Astrocyte of the spinal cord (primary cell): ENCODE results near the gene HBQ1.
"Not testable (repeated sequence)": the region's sequence is repeated elsewhere in the genome, so short reads cannot be mapped to it uniquely, and the experiment has no call there.

Experiments used
- DNase-seq: peaks from one replicate; pipeline ENCODE4 v3.0.0; 2011; ENCODE audit warnings: low read depth, low spot score
- H3K4me3 ChIP-seq: 2 replicates; pipeline ENCODE4 v1.5.1; 2011; ENCODE audit warnings: low read depth, mild to moderate bottlenecking, low read length, moderate library complexity
- in situ Hi-C: cut with HindIII; loops from 2 replicates; pipeline ENCODE4 v1.10.0; 2017; ENCODE audit warnings: low sequenced_read_pairs
- TF ChIP-seq, protein P1 (sequence below): IDR thresholded peaks from 2 replicates; pipeline ENCODE4 v1.5.1; 2012; ENCODE audit warnings: low read depth, mild to moderate bottlenecking, low read length, inconsistent platforms

HBQ1 gene

GRCh38 chr16:166375-167121 is 13.7 kb upstream of the HBQ1 start:
- TF ChIP-seq, protein P1, sequence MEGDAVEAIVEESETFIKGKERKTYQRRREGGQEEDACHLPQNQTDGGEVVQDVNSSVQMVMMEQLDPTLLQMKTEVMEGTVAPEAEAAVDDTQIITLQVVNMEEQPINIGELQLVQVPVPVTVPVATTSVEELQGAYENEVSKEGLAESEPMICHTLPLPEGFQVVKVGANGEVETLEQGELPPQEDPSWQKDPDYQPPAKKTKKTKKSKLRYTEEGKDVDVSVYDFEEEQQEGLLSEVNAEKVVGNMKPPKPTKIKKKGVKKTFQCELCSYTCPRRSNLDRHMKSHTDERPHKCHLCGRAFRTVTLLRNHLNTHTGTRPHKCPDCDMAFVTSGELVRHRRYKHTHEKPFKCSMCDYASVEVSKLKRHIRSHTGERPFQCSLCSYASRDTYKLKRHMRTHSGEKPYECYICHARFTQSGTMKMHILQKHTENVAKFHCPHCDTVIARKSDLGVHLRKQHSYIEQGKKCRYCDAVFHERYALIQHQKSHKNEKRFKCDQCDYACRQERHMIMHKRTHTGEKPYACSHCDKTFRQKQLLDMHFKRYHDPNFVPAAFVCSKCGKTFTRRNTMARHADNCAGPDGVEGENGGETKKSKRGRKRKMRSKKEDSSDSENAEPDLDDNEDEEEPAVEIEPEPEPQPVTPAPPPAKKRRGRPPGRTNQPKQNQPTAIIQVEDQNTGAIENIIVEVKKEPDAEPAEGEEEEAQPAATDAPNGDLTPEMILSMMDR: no peak
- DNase-seq: no peak
- H3K4me3 ChIP-seq: no peak overlapping the region
- in situ Hi-C loops: no loop called here

- in situ Hi-C loops: no loop called here
These were observed 13.1 kb upstream of the HBQ1 start for GRCh38 chr16:167122-167690.

GRCh38 chr16:168424-168823 is 11.8 kb upstream of the HBQ1 start:
- TF ChIP-seq, protein P1: no peak
- no peak for DNase-seq
- H3K4me3 ChIP-seq: no peak overlapping the region
- in situ Hi-C loops: no loop called here

More at GRCh38 chr16:167122-167690, 13.1 kb upstream of the HBQ1 start:
- TF ChIP-seq, protein P1: no peak
- no peak overlapping the region for H3K4me3 ChIP-seq
- no peak for DNase-seq

- in situ Hi-C loops: no loop called here
- no peak overlapping the region for H3K4me3 ChIP-seq
- no peak for DNase-seq
- TF ChIP-seq, protein P1: no peak
These were observed 11.2 kb upstream of the HBQ1 start for GRCh38 chr16:169014-169413.

DNA sequence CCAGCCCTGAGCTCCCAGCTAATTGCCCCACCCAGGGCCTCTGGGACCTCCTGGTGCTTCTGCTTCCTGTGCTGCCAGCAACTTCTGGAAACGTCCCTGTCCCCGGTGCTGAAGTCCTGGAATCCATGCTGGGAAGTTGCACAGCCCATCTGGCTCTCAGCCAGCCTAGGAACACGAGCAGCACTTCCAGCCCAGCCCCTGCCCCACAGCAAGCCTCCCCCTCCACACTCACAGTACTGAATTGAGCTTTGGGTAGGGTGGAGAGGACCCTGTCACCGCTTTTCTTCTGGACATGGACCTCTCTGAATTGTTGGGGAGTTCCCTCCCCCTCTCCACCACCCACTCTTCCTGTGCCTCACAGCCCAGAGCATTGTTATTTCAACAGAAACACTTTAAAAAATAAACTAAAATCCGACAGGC is 10.2 kb upstream of the HBQ1 start:
- DNase-seq, in situ Hi-C loops, H3K4me3 ChIP-seq: not testable (repeated sequence)

DNA sequence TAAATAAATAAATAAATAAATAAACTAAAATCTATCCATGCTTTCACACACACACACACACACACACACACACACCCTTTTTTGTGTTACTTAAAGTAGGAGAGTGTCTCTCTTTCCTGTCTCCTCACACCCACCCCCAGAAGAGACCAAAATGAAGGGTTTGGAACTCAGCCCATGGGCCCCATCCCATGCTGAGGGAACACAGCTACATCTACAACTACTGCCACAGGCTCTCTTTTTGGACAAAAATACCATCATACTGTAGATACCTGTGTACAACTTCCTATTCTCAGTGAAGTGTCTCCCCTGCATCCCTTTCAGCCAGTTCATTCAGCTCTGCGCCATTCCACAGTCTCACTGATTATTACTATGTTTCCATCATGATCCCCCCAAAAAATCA is 9.5 kb upstream of the HBQ1 start:
- no peak for DNase-seq
- TF ChIP-seq, protein P1: no peak
- in situ Hi-C loops: no loop called here
- no peak overlapping the region for H3K4me3 ChIP-seq

GRCh38 chr16:172374-172941 is 7.8 kb upstream of the HBQ1 start, which contains the start of gene HBA2:
Gene HBA2, plus strand, starts transcription at chr16:172876. Its CDS starts 37 bp downstream, at chr16:172913.
- in situ Hi-C loops, DNase-seq, H3K4me3 ChIP-seq: not testable (repeated sequence)

DNA sequence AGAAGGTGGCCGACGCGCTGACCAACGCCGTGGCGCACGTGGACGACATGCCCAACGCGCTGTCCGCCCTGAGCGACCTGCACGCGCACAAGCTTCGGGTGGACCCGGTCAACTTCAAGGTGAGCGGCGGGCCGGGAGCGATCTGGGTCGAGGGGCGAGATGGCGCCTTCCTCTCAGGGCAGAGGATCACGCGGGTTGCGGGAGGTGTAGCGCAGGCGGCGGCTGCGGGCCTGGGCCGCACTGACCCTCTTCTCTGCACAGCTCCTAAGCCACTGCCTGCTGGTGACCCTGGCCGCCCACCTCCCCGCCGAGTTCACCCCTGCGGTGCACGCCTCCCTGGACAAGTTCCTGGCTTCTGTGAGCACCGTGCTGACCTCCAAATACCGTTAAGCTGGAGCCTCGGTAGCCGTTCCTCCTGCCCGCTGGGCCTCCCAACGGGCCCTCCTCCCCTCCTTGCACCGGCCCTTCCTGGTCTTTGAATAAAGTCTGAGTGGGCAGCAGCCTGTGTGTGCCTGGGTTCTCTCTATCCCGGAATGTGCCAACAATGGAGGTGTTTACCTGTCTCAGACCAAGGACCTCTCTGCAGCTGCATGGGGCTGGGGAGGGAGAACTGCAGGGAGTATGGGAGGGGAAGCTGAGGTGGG is 6.9 kb upstream of the HBQ1 start:
- in situ Hi-C loops, DNase-seq, H3K4me3 ChIP-seq: not testable (repeated sequence)

DNA sequence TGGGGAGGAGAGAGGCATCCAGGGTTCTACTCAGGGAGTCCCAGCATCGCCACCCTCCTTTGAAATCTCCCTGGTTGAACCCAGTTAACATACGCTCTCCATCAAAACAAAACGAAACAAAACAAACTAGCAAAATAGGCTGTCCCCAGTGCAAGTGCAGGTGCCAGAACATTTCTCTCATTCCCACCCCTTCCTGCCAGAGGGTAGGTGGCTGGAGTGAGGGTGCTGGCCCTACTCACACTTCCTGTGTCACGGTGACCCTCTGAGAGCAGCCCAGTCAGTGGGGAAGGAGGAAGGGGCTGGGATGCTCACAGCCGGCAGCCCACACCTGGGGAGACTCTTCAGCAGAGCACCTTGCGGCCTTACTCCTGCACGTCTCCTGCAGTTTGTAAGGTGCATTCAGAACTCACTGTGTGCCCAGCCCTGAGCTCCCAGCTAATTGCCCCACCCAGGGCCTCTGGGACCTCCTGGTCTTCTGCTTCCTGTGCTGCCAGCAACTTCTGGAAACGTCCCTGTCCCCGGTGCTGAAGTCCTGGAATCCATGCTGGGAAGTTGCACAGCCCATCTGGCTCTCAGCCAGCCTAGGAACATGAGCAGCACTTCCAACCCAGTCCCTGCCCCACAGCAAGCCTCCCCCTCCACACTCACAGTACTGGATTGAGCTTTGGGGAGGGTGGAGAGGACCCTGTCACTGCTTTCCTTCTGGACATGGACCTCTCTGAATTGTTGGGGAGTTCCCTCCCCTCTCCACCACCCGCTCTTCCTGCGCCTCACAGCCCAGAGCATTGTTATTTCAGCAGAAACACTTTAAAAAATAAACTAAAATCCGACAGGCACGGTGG is 6.1 kb upstream of the HBQ1 start:
- DNase-seq, in situ Hi-C loops, H3K4me3 ChIP-seq: not testable (repeated sequence)
